GM12873 (cell line): Measurements from ENCODE around the gene FXR1.

ENCODE experiments used
- CTCF ChIP-seq: IDR thresholded peaks from 2 replicates; pipeline ENCODE4 v1.5.1; 2012; ENCODE audit warnings: low read depth, mild to moderate bottlenecking, moderate library complexity, low read length, control low read depth; ENCODE audit not compliant: insufficient read depth; ENCODE audit errors: missing control alignments

Gene FXR1

GRCh38 chr3:180888992-180889560 is 23.4 kb upstream of the FXR1 start:
- TF ChIP-seq CTCF, result no peak

- TF ChIP-seq CTCF, result no peak
Measured at GRCh38 chr3:180898572-180898971, 13.9 kb upstream of the FXR1 start.

GRCh38 chr3:180909369-180910127 is 2.9 kb upstream of the FXR1 start:
- no peak for TF ChIP-seq CTCF

GRCh38 chr3:180910823-180911222 is 1.6 kb upstream of the FXR1 start:
- TF ChIP-seq CTCF, result no peak

GRCh38 chr3:180911876-180912303 is 580 bp upstream of the FXR1 start:
- no peak for TF ChIP-seq CTCF

- TF ChIP-seq CTCF, result no peak
Measured at GRCh38 chr3:180913581-180914404, 1.3 kb downstream of the FXR1 start.

GRCh38 chr3:180918542-180918941 is 6.1 kb downstream of the FXR1 start:
- TF ChIP-seq CTCF, result no peak
